Activated CD8-positive, alpha-beta memory T cell treated with anti-CD3 and anti-CD28 coated beads for 1 hour (primary cell): ENCODE results near the gene CHD9NB.

ENCODE experiments used
- DNase-seq, 2 donors: peaks; one replicate each; pipeline ENCODE4 v3.0.0-alpha.2; 2020; ENCODE audit warnings: low read depth in 1 of 2; ENCODE audit errors: extremely low read depth in 1 of 2

The CHD9NB gene

DNA sequence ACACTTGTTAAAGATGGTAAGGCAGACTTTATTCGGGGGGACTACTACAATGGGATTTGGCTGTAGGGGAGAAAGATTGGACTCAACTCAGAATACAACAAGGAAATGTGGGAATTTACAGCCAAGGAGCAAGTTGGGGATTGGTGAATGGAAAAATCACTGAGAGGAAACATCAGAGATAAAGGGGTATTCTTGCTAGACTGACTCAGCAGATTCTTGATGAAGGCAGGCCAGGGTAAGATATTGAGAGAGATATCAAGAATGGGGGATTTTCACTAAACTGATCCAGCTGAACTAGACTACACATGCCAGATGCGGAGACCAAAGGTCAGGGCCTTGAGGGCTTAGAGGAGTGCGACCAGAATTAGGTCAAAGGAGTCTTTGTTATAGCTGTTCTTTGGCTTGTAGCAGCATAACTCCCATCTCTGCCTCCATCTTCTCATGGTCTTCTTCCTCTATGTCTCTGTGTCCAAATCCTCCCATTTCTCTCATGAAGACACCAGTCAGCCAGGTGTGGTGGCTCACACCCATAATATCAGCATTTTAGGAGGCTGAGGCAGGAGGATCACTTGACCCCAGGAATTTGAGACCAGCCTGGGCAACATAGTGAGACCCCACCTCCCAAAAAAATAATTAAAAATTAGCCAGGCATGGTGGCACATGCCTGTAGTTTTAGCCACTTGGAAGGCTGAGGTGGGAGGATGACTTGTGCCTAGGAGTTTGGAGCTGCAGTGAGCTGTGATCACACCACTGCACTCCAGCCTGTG, 17.3 kb downstream of the CHD9NB start:
- DNase-seq = no peak

DNA sequence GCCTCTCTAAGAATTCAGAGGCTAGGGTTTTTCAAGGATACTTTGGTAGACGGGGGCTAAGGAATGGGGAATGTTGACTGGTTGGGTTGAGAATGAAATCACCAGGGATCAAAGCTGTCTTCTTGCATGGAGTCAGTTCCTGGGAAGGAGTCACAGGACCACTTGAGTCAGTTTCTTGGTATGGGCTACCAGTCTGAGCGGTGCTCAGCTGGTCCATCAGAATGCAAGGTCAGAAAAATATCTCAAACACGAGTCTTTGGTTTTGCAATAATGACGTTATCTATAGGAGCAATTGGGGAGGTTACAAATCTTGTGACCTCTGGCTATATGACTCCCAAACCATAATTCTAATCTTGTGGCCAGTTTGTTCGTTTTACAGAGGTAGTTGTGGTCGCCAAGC, 18.4 kb downstream of the CHD9NB start:
- no peak for DNase-seq

DNA sequence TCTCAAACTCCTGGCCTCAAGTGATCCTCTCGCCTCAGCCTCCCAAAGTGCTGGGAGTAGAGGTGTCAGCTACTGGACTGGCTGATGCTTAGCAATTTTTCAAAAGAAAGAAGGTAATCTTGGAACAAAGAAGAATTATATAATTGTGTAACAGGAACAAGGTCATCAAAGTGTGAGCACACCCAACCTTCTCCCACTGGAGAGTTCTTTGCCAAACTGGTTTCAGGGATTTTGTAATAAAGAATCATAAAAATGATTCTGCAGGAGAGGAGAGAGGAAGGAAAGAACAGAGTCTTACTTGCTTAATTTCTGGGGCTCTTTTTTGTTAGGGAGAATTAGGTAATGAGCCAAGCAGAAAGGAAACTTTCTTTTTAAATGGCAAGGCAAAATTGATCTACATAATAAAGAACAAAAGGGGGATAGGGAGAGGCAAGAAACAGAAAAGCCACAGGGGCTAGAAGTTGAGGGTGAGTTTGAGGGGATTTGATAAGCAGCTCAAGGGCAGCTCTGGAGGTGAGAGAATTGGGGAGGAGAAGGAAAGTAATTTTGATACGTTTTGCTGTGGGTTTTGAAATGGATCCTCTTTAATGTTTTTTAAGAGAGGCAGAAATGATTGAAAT, 21.3 kb downstream of the CHD9NB start:
- no peak for DNase-seq

DNA sequence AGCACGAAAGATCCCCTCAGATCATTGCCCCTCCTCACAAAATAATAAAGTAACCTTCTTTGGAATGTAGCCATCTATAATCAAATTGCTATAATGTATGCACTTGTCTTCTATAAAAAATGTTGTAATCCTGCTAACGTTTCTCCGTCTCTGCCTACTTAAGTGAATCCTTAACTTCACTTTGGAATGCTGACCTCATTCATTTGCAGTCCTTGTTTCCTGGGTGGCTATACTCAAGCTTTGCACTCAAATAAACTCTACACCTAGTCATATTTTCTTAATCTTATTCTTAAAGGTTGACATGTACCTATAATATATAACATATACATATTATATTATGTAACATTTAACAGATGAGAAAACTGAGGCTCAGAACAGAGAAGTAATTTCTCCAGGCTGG, 22.7 kb downstream of the CHD9NB start:
- no peak for DNase-seq

DNA sequence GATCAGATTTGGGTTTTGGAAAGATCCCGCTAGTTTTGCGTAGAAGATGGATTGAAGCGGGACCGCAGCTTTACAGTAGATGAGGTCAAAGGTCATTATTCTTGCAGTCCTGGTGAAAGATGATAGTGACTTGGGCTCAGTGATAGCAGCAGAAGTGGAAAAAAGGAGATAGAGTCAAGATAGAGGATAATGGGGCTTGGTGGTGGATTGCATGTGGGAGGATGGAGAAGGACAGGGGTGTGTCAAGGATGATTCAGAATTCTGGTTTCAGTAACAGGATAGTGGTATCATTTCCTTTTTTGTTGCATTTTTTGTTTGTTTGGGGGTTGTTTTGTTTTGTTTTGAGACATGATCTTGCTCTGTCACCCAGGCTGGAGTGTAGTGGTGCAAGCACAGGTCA, 28.7 kb downstream of the CHD9NB start:
- no peak for DNase-seq

DNA sequence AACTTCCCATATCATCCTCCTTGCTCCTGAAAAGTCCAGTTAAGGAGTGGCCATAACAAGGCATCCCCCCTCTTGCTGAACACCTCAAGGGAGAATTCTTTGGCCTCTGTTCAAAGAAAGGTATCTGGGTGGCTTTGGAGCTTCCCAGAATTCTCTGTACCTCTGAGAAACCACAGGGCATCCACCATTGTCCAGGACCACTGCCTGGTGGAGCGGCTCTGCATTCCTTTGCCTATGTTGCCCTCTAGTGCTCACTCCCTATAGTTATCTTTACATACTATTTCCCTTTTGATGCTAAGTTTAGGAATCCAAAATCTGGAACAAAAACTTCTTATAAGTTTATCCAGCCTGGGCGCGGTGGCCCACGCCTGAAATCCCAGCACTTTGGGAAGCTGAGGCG, 30.3 kb downstream of the CHD9NB start:
- no peak for DNase-seq

DNA sequence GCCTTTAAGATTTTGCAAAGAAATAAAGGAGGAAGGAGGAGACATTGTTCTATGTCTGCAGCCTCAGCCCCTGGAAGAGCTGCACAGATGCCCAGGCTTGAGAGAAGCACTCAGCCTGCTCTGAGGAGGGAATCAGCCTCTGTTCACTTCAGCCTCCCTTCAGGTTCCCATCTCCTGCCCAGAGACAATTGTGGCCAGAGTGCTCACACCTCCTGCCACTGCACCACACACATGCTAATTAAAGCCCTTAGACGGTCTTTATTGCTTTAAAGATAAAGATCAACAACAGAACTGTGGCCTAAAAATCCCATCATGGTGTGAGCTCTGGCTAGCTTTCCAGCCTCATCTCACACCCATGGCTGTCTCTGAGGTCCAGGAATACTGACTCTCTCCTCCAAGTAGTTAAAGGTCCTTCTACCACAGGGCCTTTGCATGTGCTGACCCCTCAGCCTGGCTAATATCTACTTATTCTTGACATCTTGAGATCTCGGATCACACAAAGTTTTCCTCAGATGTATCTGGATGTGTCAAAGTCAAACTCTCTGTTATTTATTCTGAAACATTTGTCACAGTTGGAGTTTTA, 33.8 kb downstream of the CHD9NB start:
- DNase-seq = no peak

DNA sequence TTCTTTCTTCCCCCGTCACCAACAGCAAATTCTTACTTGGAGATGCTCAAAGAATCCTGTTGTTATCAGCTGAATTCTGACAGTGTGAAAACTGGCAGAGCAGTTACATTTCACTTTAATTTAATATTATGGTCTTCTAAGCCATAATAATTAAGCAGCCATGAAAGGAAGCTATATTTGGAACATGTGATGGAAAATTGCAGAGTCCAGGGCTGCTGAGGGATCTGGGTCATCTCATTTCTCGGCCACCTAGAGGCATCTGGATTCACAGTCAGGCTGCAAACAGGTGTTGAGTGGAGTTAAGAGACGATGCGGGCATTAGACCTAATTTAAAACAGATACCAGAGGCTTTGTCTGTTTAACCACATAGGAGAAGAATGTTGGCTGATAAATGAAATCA, 38.4 kb downstream of the CHD9NB start:
- no peak for DNase-seq

DNA sequence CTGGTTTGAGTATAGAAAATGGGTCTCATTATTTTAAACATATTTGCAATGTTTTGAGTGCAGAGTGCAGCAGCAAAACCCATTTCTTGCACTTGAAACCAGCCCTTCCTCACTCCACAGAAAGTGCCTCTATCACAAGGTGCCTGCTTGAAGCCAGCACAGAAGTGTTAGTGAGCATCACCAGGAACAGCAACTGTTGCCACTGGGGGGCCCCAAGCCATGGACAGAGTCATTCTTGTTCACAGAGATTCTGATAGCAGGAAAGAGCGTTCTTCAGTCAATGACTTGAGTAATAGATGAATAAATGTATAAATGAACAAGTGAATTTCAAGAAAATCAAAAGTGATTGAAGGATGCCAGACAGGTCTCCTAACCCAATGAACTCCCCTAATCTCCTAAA, 45.6 kb downstream of the CHD9NB start:
- no peak for DNase-seq

DNA sequence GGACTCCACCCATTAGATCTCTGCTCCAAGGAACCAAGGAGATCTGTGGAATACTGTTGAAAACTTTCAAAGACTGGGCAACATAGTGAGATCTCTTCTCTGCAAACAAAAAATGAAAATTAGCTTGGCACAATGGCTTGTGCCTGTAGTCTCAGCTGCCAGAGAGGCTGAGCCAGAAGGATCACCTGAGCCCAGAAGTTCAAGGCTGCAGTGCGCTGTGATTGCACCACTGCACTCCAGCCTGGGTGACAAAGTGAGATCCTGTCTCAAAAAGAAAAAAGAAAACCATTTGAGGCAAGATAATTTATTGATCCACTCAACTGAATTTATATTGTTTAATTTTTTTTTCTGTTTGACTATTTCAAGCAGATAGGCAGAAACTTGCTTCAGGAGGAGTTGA, 54.8 kb downstream of the CHD9NB start:
- no peak for DNase-seq

DNA sequence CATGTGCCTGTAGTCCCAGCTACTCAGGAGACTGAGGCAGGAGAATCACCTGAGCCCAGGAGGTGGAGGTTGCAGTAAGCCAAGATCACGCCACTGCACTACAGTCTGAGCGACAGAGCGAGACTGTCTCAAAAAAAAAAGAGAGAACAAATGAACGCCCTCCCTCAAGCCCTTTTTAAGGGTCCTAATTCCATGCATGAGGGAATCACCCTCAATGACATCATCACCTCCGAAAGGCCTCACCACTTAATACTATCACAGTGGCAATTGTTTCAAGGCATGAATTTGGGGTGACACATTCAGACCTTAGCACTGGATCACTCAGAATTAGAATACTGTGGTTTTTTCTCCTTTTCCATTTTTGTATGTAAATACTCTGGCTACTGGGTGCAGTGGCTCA, 57.8 kb downstream of the CHD9NB start:
- no peak for DNase-seq

DNA sequence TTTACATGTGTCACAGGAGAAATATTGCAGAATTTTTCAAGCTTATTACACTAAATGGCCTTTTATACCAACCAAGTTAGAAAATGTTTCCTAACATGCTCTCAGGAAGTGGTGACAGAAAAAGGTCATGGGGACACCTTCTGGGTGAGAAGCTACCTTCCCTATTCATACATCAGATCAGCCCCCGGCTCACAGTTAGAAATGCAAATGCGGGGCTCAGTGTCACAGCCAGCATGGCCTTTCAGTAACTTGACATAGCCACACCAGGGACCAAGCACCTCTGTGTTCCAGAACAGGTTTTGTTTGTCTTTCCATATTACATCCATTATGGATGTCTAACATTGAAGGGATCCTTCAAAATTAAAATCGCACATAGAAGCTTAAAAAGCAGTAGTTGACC, 59.5 kb downstream of the CHD9NB start:
- DNase-seq = no peak

DNA sequence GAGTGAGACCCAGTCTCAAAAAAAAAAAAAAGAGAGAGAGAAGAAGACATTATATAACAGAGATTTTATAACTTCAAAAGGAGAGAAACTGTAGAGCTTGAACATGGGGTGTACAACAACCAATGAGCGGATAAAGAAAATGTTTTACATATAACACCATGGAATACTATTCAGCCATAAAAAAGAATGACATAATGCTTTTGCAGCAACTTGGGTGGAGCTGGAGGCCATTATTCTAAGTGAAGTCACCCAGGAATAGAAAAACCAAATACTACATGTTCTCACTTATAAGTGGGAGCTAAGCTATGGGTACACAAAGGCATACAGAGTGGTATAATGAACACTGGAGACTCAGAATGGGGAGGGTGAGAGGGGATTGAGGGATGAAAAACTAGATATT, 61.1 kb downstream of the CHD9NB start:
- DNase-seq = no peak
